GM06990 (cell line): ENCODE results near the gene TTC7B.

Experiments
- DNase-seq: peaks from one replicate; pipeline ENCODE4 v3.0.0-alpha.2; 2011; ENCODE audit not compliant: insufficient read length; ENCODE audit errors: extremely low read depth
- H3K27me3 ChIP-seq: replicated peaks from 2 replicates; pipeline ENCODE4 v1.6.0; 2011; ENCODE audit warnings: low read length; ENCODE audit not compliant: control insufficient read depth, insufficient read depth
- H3K36me3 ChIP-seq: 2 replicates; pipeline ENCODE4 v1.5.1; 2011; ENCODE audit warnings: low read length; ENCODE audit not compliant: control insufficient read depth, insufficient read depth
- H3K4me3 ChIP-seq: replicated peaks from 2 replicates; pipeline ENCODE4 v1.5.1; 2011; ENCODE audit warnings: low read depth, mild to moderate bottlenecking, control low read depth, low read length
- TF ChIP-seq, protein P1 (sequence below): IDR thresholded peaks from 2 replicates; pipeline ENCODE4 v1.5.1; 2011; ENCODE audit warnings: low read length, control low read depth, mild to moderate bottlenecking, inconsistent platforms; ENCODE audit not compliant: insufficient read depth, poor library complexity, severe bottlenecking

Gene TTC7B

DNA sequence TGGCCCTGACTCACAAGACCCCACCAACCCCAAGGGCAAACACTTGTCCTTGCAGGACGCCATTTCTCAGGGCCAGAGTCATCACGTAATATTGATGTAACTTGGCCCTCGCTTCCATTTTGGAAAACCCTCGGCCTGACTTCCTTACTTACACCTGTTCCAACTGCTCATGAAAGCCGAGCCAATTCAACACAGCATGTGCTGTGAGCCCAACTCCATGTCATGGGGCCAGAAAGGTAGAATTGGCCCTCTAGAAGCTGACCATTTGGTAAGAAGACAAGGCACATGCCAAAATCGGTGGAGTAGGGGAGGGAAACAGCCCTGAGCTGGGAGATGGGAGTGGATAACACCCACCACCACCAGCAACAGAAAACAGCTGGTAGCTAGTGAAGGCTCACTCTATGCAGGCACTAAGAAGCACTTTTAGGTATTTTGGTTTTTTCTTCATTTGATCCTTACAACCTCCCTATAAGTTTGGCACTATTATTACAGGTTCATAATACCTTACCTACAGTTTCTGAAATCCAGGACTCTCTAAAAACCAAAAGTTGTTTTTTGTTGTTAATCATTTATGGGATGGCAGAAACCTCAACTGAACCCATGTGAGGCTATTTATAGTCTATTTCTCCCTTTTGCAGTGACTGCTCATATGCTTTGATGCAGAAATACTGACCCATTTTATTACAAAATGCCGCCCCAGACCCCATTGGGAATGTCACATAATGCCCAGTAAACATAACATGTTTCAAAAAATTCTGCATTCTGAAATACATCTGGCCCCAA is 6.5 kb downstream of the TTC7B start:
- no peak overlapping the region for H3K4me3 ChIP-seq
- H3K36me3 ChIP-seq = no peaks in the 10 kb centered on the region
- TF ChIP-seq, protein P1, sequence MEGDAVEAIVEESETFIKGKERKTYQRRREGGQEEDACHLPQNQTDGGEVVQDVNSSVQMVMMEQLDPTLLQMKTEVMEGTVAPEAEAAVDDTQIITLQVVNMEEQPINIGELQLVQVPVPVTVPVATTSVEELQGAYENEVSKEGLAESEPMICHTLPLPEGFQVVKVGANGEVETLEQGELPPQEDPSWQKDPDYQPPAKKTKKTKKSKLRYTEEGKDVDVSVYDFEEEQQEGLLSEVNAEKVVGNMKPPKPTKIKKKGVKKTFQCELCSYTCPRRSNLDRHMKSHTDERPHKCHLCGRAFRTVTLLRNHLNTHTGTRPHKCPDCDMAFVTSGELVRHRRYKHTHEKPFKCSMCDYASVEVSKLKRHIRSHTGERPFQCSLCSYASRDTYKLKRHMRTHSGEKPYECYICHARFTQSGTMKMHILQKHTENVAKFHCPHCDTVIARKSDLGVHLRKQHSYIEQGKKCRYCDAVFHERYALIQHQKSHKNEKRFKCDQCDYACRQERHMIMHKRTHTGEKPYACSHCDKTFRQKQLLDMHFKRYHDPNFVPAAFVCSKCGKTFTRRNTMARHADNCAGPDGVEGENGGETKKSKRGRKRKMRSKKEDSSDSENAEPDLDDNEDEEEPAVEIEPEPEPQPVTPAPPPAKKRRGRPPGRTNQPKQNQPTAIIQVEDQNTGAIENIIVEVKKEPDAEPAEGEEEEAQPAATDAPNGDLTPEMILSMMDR = no peak
- H3K27me3 ChIP-seq = no peaks in the 10 kb centered on the region; the same call in 1 of the 2 replicates
- DNase-seq = no peak

- no peak for DNase-seq
- Histone ChIP-seq H3K4me3 (no peak overlapping the region), H3K36me3 (no peaks in the 10 kb centered on the region), H3K27me3 (no peaks in the 10 kb centered on the region)
- TF ChIP-seq, protein P1 = no peak
Measured at GRCh38 chr14:90808759-90809529, 7.3 kb downstream of the TTC7B start.

DNA sequence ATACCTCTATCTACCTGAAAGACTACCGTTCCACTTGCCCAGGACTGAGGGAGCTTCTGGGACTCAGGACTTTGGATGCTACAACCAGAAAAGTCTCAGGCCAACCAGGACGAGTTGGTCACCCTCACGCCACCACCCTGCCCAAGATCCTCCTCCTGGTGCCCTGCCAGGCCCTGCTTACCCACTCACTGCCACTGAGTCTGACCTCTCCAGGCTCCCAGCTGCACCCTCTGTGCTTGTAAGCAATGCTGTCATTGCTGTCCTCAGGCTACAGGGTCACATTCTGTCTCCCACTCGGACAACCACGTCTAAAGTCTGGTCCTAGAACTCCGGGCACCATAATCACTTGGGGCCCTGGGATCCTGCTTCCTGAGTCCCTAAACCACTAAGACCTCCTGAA is 9.2 kb downstream of the TTC7B start:
- DNase-seq = no peak
- no peaks in the 10 kb centered on the region for H3K27me3 ChIP-seq
- TF ChIP-seq, protein P1 = no peak
- no peaks in the 10 kb centered on the region for H3K36me3 ChIP-seq
- H3K4me3 ChIP-seq = no peak overlapping the region

DNA sequence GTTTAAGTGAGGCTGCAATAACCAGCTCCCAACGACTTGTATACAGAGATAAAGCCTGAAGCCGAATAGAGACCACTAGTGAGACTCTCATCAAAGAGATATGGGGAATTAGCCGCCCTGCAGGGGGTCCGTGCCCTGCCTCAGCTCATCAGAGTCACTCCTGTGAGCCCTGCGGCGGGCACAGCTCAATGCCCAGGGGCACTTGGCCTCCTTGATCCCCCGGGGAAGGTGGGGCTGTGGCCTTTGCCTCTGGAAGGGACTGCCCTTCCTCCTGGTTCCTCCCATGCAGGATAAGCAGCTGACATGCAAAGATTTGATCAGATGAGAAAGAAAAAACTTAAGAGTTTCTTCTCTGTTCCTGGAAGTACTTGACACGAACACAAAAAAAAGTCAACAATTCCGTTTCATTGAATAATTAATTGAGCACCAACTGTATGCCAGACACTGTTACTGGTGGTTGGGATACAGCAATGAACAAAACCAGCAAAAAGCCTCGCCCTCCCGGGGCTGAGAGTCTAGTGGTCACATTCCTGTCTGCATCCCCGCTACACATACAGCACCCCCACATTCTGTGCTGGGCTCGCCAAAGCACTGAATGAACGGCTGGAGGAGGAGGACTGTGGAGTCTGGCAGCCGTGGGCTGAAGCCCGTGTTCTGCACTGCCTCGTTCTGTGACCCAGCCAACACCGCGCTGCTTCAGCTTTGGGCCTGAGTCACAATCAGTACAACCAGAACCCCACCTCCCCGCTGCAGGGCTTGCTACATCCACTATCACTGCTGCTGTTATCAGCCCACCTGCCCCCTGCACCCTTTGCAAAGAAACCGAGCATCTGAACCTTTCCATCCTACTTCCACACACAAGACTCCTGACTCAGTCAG is 10.3 kb downstream of the TTC7B start:
- Histone ChIP-seq H3K36me3 (no peaks in the 10 kb centered on the region), H3K4me3 (no peak overlapping the region), H3K27me3 (no peaks in the 10 kb centered on the region)
- TF ChIP-seq, protein P1 = no peak
- DNase-seq = no peak

DNA sequence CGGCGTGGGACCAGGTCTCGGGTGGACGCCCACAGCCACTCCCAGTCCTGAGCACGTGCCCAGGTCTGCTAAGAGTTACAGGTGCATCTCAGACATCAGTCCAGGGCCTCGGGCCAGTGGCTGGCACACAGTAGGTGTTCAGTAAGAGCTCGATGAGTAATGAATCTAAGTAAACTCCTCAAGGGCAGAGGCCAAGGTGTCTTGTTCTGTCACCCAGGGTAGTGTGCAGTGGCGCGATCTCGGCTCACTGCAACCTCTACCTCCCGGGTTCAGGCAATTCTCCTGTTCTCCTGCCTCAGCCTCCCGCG is 11.2 kb downstream of the TTC7B start:
- no peaks in the 10 kb centered on the region for H3K27me3 ChIP-seq
- no peak for DNase-seq
- H3K36me3 ChIP-seq = no peaks in the 10 kb centered on the region
- no peak overlapping the region for H3K4me3 ChIP-seq
- TF ChIP-seq, protein P1 = no peak
